Muscle layer of duodenum (tissue), 2 donors: ENCODE results near the gene ATG5.

Experiments used
- H3K27ac ChIP-seq: one replicate; pipeline ENCODE4 v1.7.0; 2013; ENCODE audit warnings: mild to moderate bottlenecking, low read length
- H3K27me3 ChIP-seq: one replicate; pipeline ENCODE4 v1.7.0; 2013; ENCODE audit warnings: low read depth, mild to moderate bottlenecking, control low read depth, low read length
- H3K36me3 ChIP-seq, 2 donors: one replicate each; pipeline ENCODE4 v1.7.0; 2013; ENCODE audit warnings: low read length in 2 of 2, control low read depth in 1 of 2, mild to moderate bottlenecking in 1 of 2; ENCODE audit not compliant: insufficient read depth in 2 of 2, control insufficient read depth in 1 of 2
- H3K4me1 ChIP-seq, 2 donors: one replicate each; pipeline ENCODE4 v1.7.0; 2013; ENCODE audit warnings: low read length in 2 of 2, mild to moderate bottlenecking in 2 of 2, control low read depth in 1 of 2, moderate library complexity in 1 of 2; ENCODE audit not compliant: insufficient read depth in 2 of 2, control insufficient read depth in 1 of 2
- H3K4me3 ChIP-seq, 2 donors: one replicate each; pipeline ENCODE4 v1.7.0; 2013; ENCODE audit warnings: low read length in 2 of 2, low read depth in 1 of 2, mild to moderate bottlenecking in 1 of 2
- H3K9me3 ChIP-seq, 2 donors: one replicate each; pipeline ENCODE4 v1.7.0; 2013; ENCODE audit warnings: low read length in 2 of 2, control low read depth in 1 of 2, mild to moderate bottlenecking in 1 of 2; ENCODE audit not compliant: control insufficient read depth in 1 of 2
- donor health status: healthy.

Gene ATG5

GRCh38 chr6:106347219-106347618, 21.7 kb upstream of the ATG5 start:
- H3K4me3 ChIP-seq, result no peak overlapping the region
- no peak overlapping the region for H3K27ac ChIP-seq
- no peaks in the 10 kb centered on the region for H3K9me3 ChIP-seq
- no peaks in the 10 kb centered on the region for H3K36me3 ChIP-seq
- H3K27me3 ChIP-seq, result no peaks in the 10 kb centered on the region
- no peaks in the 10 kb centered on the region for H3K4me1 ChIP-seq

DNA sequence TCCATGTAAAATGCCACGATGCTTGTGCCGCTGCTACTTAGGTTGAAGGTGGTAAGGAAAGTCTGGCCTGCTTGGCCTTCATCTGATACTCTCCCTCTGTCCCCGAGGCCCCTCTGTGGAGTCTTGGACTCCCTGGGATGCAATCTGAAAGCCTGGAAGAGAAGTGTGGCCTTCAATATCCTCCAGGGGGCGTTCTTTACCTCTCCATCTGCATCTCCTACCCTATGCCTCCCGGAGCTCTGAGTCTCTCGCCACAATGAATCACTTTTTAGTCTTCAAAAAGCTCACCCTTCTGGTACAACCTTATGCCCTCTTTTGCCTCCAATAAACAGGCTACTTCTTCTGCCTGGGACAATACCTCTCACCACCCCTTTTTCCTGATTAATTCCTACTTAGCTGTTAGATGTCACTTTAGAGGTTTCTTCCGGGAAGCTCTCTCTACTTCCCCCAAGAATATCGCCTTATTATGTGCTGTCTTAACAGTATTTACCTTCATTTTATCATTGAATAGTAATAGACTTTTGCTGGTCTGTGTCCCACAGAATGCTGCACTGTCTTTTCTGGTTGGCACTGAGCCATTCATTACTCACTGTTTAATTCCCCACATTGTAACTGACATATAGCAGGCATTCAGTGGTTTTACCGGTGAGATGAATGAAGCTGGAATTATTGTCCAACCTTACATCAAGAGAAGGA, 13.9 kb upstream of the ATG5 start:
- no peaks in the 10 kb centered on the region for H3K36me3 ChIP-seq
- H3K4me3 ChIP-seq, result peak overlapping the region in 1 of 2 donors; percentile 14
- no peaks in the 10 kb centered on the region for H3K4me1 ChIP-seq
- no peak overlapping the region for H3K27ac ChIP-seq
- no peaks in the 10 kb centered on the region for H3K9me3 ChIP-seq
- no peaks in the 10 kb centered on the region for H3K27me3 ChIP-seq

GRCh38 chr6:106334646-106335448, 9.3 kb upstream of the ATG5 start:
- Histone ChIP-seq H3K27ac (no peak overlapping the region), H3K4me3 (no peak overlapping the region), H3K4me1 (no peaks in the 10 kb centered on the region), H3K36me3 (no peaks in the 10 kb centered on the region), H3K27me3 (no peaks in the 10 kb centered on the region), H3K9me3 (no peaks in the 10 kb centered on the region)

GRCh38 chr6:106324726-106325335, 729 bp downstream of the ATG5 start:
- peak overlapping the region; percentile 85 for H3K27ac ChIP-seq

GRCh38 chr6:106321940-106322339, 3.6 kb downstream of the ATG5 start:
- no peaks in the 10 kb centered on the region for H3K27me3 ChIP-seq
- H3K27ac ChIP-seq, result no peak overlapping the region

More at GRCh38 chr6:106324726-106325335, 729 bp downstream of the ATG5 start:
- Histone ChIP-seq H3K36me3 (no peaks in the 10 kb centered on the region), H3K4me1 (peaks cover 6 to 16% of the 10 kb centered on the region in 2 donors), H3K4me3 (peak overlapping the region; percentile 86 to 92), H3K9me3 (no peaks in the 10 kb centered on the region), H3K27me3 (no peaks in the 10 kb centered on the region)

DNA sequence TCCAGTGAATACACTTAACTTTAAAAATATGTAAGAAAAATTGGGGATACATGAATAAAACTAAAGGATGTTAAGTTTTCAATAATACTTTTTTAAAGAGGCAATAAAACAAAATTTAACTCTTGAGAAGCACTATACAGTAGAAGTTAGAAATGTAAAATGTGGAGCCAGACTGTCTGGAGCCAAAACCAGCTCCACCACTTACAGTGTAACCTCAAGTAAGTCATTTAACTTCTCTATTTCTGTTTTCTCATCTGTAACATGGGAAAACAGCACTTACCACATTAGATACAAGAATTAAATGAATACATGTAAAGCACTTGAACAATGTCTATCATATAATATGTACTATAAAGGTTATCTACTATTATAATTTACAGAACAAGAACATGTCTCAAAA, 6.7 kb downstream of the ATG5 start:
- no peak overlapping the region for H3K4me3 ChIP-seq
- H3K27me3 ChIP-seq, result no peaks in the 10 kb centered on the region
- peaks cover 5 to 6% of the 10 kb centered on the region in 2 donors for H3K36me3 ChIP-seq
- H3K4me1 ChIP-seq, result peaks cover 0 to 5% of the 10 kb centered on the region in 2 donors
- H3K27ac ChIP-seq, result no peak overlapping the region
- H3K9me3 ChIP-seq, result no peaks in the 10 kb centered on the region

More at GRCh38 chr6:106321940-106322339, 3.6 kb downstream of the ATG5 start:
- no peaks in the 10 kb centered on the region for H3K36me3 ChIP-seq
- H3K9me3 ChIP-seq, result no peaks in the 10 kb centered on the region
- peaks cover 6 to 16% of the 10 kb centered on the region in 2 donors for H3K4me1 ChIP-seq
- H3K4me3 ChIP-seq, result no peak overlapping the region

- Histone ChIP-seq H3K27me3 (no peaks in the 10 kb centered on the region), H3K36me3 (peaks cover 6 to 8% of the 10 kb centered on the region in 2 donors), H3K4me3 (no peak overlapping the region), H3K9me3 (no peaks in the 10 kb centered on the region), H3K4me1 (no peaks in the 10 kb centered on the region), H3K27ac (no peak overlapping the region)
Measured at GRCh38 chr6:106318061-106318460, 7.5 kb downstream of the ATG5 start.

DNA sequence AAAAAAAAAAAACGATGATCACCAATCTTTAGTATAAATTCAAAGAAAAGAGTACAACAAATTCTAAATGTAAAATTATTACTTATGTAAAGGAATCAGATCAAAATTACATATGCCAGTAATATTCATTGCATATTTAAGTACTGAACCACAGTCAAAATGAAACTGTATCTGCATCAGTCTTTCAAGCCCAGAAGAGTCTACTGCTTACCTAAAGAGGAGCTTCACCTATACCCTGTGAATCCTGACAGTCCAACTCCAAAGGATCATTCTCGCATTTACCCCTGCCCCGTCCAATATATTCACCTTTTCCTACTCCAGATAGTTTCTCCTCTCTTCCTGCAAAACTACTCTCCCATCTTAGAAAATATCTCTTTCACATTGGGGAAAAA, 9.2 kb downstream of the ATG5 start:
- no peaks in the 10 kb centered on the region for H3K4me1 ChIP-seq
- peaks cover 6 to 13% of the 10 kb centered on the region in 2 donors for H3K36me3 ChIP-seq
- no peak overlapping the region for H3K27ac ChIP-seq
- H3K4me3 ChIP-seq, result no peak overlapping the region
- H3K9me3 ChIP-seq, result no peaks in the 10 kb centered on the region
- H3K27me3 ChIP-seq, result no peaks in the 10 kb centered on the region

- Histone ChIP-seq H3K4me1 (no peaks in the 10 kb centered on the region), H3K36me3 (peaks cover 6 to 13% of the 10 kb centered on the region in 2 donors), H3K9me3 (no peaks in the 10 kb centered on the region), H3K27me3 (no peaks in the 10 kb centered on the region), H3K27ac (no peak overlapping the region), H3K4me3 (no peak overlapping the region)
Measured at GRCh38 chr6:106315765-106316374, 9.7 kb downstream of the ATG5 start.

GRCh38 chr6:106309766-106310373, 15.7 kb downstream of the ATG5 start:
- Histone ChIP-seq H3K4me3 (no peak overlapping the region), H3K27me3 (no peaks in the 10 kb centered on the region)

GRCh38 chr6:106308985-106309384, 16.6 kb downstream of the ATG5 start:
- H3K27me3 ChIP-seq, result no peaks in the 10 kb centered on the region

More at GRCh38 chr6:106309766-106310373, 15.7 kb downstream of the ATG5 start:
- peaks cover 0 to 3% of the 10 kb centered on the region in 2 donors for H3K4me1 ChIP-seq
- H3K27ac ChIP-seq, result no peak overlapping the region
- H3K36me3 ChIP-seq, result peaks cover 8 to 11% of the 10 kb centered on the region in 2 donors
- no peaks in the 10 kb centered on the region for H3K9me3 ChIP-seq

More at GRCh38 chr6:106308985-106309384, 16.6 kb downstream of the ATG5 start:
- H3K36me3 ChIP-seq, result peaks cover 5 to 8% of the 10 kb centered on the region in 2 donors
- H3K4me3 ChIP-seq, result no peak overlapping the region
- H3K4me1 ChIP-seq, result peaks cover 0 to 3% of the 10 kb centered on the region in 2 donors
- H3K27ac ChIP-seq, result no peak overlapping the region
- H3K9me3 ChIP-seq, result no peaks in the 10 kb centered on the region
